HUES48 (cell line): ENCODE results near the gene CNTN5.
"Not testable (repeated sequence)": the region's sequence is repeated elsewhere in the genome, so short reads cannot be mapped to it uniquely, and the experiment has no call there.

ENCODE experiments used
- H3K27ac ChIP-seq: one replicate; pipeline ENCODE4 v1.7.0; 2013; ENCODE audit warnings: low read depth, low read length, inconsistent platforms
- H3K27me3 ChIP-seq: 2 replicates; pipeline ENCODE4 v1.6.1; 2013; ENCODE audit warnings: mild to moderate bottlenecking, low read length; ENCODE audit not compliant: control insufficient read depth, insufficient read depth
- H3K36me3 ChIP-seq: 2 replicates; pipeline ENCODE4 v1.6.1; 2013; ENCODE audit warnings: low read length; ENCODE audit not compliant: control insufficient read depth, insufficient read depth
- H3K4me1 ChIP-seq: 2 replicates; pipeline ENCODE4 v1.6.1; 2013; ENCODE audit warnings: mild to moderate bottlenecking, low read length; ENCODE audit not compliant: control insufficient read depth, insufficient read depth
- H3K4me3 ChIP-seq: 2 replicates; pipeline ENCODE4 v1.5.1; 2013; ENCODE audit warnings: mild to moderate bottlenecking, low read depth, low read length
- H3K9ac ChIP-seq: 2 replicates; pipeline ENCODE4 v1.6.1; 2013; ENCODE audit warnings: mild to moderate bottlenecking, low read depth, low read length, moderate library complexity
- H3K9me3 ChIP-seq: 2 replicates; pipeline ENCODE4 v1.6.1; 2013; ENCODE audit warnings: low read length; ENCODE audit not compliant: control insufficient read depth, insufficient read depth

CNTN5 gene

GRCh38 chr11:100229086-100229485, 1208.3 kb downstream of the CNTN5 start:
- H3K4me3 ChIP-seq: no peak overlapping the region
- H3K4me1 ChIP-seq: no peaks in the 10 kb centered on the region
- H3K9ac ChIP-seq: no peak overlapping the region
- no peaks in the 10 kb centered on the region for H3K9me3 ChIP-seq
- no peak overlapping the region for H3K27ac ChIP-seq
- H3K36me3 ChIP-seq: no peaks in the 10 kb centered on the region
- H3K27me3 ChIP-seq: no peaks in the 10 kb centered on the region

DNA sequence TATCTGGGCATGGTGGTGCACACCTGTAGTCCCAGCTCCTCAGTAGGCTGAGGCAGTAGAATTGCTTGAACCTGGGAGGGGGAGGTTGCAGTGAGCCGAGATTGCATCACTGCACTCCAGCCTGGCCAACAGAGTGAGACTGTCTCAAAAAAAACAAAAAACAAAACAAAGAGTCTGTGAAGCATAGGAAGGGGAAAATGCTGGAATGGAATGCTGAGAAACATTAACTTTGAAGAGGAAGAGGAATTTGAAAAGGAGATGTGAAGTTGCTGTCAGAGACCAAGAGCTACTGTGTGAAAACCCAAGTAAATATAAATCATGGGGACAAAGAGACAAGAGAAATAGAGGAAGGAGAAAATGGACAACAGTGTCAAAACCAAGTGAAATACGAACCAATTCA, 1211.3 kb downstream of the CNTN5 start:
- no peak overlapping the region for H3K9ac ChIP-seq
- no peak overlapping the region for H3K27ac ChIP-seq
- H3K4me3 ChIP-seq: no peak overlapping the region
- H3K4me1 ChIP-seq: no peaks in the 10 kb centered on the region
- no peaks in the 10 kb centered on the region for H3K9me3 ChIP-seq
- H3K36me3 ChIP-seq: no peaks in the 10 kb centered on the region
- no peaks in the 10 kb centered on the region for H3K27me3 ChIP-seq

GRCh38 chr11:100235085-100235484, 1214.3 kb downstream of the CNTN5 start:
- Histone ChIP-seq H3K36me3 (no peaks in the 10 kb centered on the region), H3K9ac (no peak overlapping the region), H3K4me1 (no peaks in the 10 kb centered on the region), H3K27me3 (no peaks in the 10 kb centered on the region), H3K27ac (no peak overlapping the region), H3K9me3 (no peaks in the 10 kb centered on the region), H3K4me3 (no peak overlapping the region)

DNA sequence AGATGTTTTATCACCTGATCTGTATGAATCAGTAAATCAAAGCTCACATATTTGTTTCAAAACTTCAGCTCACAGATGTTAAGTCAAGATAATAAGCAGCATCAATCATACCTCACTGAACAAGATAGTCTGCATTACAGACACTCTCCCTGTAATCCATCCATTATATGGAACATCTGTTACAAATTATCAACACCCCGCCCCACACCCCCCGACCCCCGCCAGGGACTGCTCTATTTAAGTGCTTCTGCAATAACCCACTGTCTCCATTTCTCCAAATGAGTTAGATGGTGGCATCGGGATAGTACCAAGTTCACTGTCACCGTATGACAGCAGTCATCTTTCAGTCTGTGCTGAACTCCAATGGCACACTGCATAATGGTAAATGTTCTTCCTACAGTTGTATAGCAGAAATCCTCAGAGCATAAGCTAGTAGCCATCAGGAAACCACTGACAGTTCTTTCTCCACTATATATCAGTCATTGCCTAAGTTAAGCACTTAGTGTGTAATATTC, 1219.3 kb downstream of the CNTN5 start:
- no peaks in the 10 kb centered on the region for H3K27me3 ChIP-seq
- no peaks in the 10 kb centered on the region for H3K9me3 ChIP-seq
- H3K36me3 ChIP-seq: no peaks in the 10 kb centered on the region
- H3K27ac ChIP-seq: no peak overlapping the region
- no peak overlapping the region for H3K9ac ChIP-seq
- no peak overlapping the region for H3K4me3 ChIP-seq
- no peaks in the 10 kb centered on the region for H3K4me1 ChIP-seq

GRCh38 chr11:100247704-100248103, 1227.0 kb downstream of the CNTN5 start:
- Histone ChIP-seq H3K36me3 (no peaks in the 10 kb centered on the region), H3K9ac (no peak overlapping the region), H3K9me3 (no peaks in the 10 kb centered on the region), H3K27ac (no peak overlapping the region), H3K27me3 (no peaks in the 10 kb centered on the region), H3K4me1 (no peaks in the 10 kb centered on the region), H3K4me3 (no peak overlapping the region)

DNA sequence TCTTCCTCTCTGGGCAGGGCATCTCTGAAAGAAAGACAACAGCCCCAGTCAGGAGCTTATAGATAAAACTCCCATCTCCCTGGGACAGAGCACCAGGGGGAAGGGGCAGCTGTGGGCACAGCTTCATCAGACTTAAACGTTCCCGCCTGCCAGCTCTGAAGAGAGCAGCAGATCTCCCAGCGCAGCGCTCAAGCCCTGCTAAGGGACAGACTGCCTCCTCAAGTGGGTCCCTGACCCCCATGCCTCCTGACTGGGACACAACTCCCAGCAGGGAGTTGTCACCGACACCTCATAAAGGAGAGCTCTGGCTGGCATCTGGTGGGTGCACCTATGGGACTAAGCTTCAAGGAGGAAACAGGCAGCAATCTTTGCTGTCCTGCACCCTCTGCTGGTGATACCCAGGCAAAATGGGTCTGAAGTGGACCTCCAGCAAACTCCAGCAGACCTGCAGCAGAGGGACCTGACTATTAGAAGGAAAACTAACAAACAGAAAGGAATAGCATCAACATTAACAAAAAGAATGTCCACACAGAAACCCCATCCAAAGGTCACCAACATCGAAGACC, 1236.6 kb downstream of the CNTN5 start:
- H3K36me3 ChIP-seq, H3K9me3 ChIP-seq, H3K4me3 ChIP-seq, H3K27ac ChIP-seq, H3K4me1 ChIP-seq, H3K9ac ChIP-seq, H3K27me3 ChIP-seq: not testable (repeated sequence)

- Histone ChIP-seq H3K27me3 (no peaks in the 10 kb centered on the region), H3K4me1 (no peaks in the 10 kb centered on the region), H3K9ac (no peak overlapping the region), H3K4me3 (no peak overlapping the region), H3K36me3 (no peaks in the 10 kb centered on the region), H3K9me3 (no peaks in the 10 kb centered on the region), H3K27ac (no peak overlapping the region)
Measured at GRCh38 chr11:100269516-100269915, 1248.8 kb downstream of the CNTN5 start.

- H3K9ac ChIP-seq: no peak overlapping the region
- H3K9me3 ChIP-seq: no peaks in the 10 kb centered on the region
- no peak overlapping the region for H3K4me3 ChIP-seq
- H3K36me3 ChIP-seq: no peaks in the 10 kb centered on the region
- H3K4me1 ChIP-seq: no peaks in the 10 kb centered on the region
- H3K27me3 ChIP-seq: no peaks in the 10 kb centered on the region
- H3K27ac ChIP-seq: no peak overlapping the region
Measured at GRCh38 chr11:100273066-100273815, 1252.5 kb downstream of the CNTN5 start.

GRCh38 chr11:100274466-100274865, 1253.7 kb downstream of the CNTN5 start:
- H3K36me3 ChIP-seq, H3K9ac ChIP-seq, H3K9me3 ChIP-seq, H3K4me1 ChIP-seq, H3K4me3 ChIP-seq, H3K27me3 ChIP-seq, H3K27ac ChIP-seq: not testable (repeated sequence)

GRCh38 chr11:100294748-100295147, 1274.0 kb downstream of the CNTN5 start:
- H3K27ac ChIP-seq: no peak overlapping the region
- no peak overlapping the region for H3K4me3 ChIP-seq
- no peaks in the 10 kb centered on the region for H3K36me3 ChIP-seq
- peaks cover 31% of the 10 kb centered on the region for H3K4me1 ChIP-seq
- no peaks in the 10 kb centered on the region for H3K9me3 ChIP-seq
- no peaks in the 10 kb centered on the region for H3K27me3 ChIP-seq
- no peak overlapping the region for H3K9ac ChIP-seq

DNA sequence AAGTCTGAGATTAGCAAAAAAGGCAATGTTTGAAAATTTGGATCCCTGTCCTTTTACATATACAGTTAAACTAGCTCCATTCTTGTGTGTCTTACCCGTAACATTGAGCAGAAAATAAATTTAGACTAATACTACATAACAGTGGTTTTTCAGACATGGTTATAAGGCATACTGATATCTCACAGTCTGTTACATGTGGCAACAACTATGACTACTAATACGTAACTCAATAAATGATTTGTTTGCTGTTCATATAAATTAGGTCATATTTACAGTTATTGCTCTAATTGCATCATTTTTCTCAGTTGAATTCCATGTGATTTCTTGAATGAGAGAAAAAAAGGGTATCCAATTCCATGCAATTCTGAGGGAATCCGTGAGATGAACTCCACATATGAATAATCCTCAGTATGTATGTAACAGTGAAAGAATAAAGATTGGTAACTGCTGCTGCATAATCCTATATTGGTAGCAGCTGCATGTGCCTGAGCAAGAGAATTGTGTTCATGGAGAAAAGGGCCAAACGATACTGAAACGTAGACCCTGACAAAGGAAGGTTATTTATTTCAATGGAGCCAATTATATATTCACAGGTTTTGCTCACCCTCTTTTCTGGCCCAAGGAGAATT, 1275.4 kb downstream of the CNTN5 start:
- H3K4me3 ChIP-seq: no peak overlapping the region
- no peaks in the 10 kb centered on the region for H3K27me3 ChIP-seq
- H3K36me3 ChIP-seq: no peaks in the 10 kb centered on the region
- H3K4me1 ChIP-seq: peaks cover 31% of the 10 kb centered on the region
- no peak overlapping the region for H3K27ac ChIP-seq
- no peak overlapping the region for H3K9ac ChIP-seq
- H3K9me3 ChIP-seq: no peaks in the 10 kb centered on the region
